ENCODE data around the gene HPF1. TPM values are rescaled to one million over a fixed set of nuclear protein-coding genes. Genes with fewer than 3 reads are reported as not detected.

Gene HPF1
- total RNA-seq, 2 donors from 2014 or later: 33.4 to 50.5 TPM

DNA sequence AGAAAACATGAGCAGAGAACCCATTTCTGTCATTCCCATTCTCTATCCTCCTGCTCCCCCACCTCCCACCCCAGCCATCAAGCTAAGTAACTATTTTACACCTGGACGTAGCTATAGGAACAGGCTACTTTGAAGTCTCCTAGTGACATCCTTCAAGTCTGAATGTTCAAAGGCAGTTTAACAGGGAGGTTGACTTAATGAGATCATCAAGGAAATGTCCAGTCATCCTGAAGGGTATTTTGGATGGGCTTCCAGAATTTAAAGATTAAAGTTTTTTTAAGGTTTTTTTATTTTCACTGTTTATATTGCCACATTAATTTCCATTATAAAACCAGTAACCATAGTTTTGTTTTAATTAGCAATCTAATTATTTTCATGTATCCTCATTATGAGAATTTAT is 41.1 kb downstream of the HPF1 start:
- Mint-ChIP-seq H3K4me3 (no peak overlapping the region), H3K27ac (no peak overlapping the region), H3K27me3 (ENCODE audit: insufficient read depth) (no peaks in the 10 kb centered on the region), H3K36me3 (ENCODE audit: low read depth) (peaks cover 20% of the 10 kb centered on the region), H3K4me1 (no peaks in the 10 kb centered on the region), H3K9me3 (no peaks in the 10 kb centered on the region)
- 88% methylated on average over 1 of the region's 1 CpG; no CpG with 5 or more reads in 1 of the 2 experiments for WGBS, 2 experiments (ENCODE audit: insufficient coverage in 1 of 2, insufficient read length in 1 of 2)
- Histone ChIP-seq H3K4me3 (ENCODE audit: low read length) (no peak overlapping the region), H3K9me3 (ENCODE audit: control insufficient read depth, low read length) (no peaks in the 10 kb centered on the region), H3K27me3 (ENCODE audit: control insufficient read depth, insufficient read depth, low read length, poor library complexity, severe bottlenecking) (no peaks in the 10 kb centered on the region), H3K27ac (ENCODE audit: low read depth, low read length) (no peak overlapping the region), H3K4me1 (ENCODE audit: control insufficient read depth, insufficient read depth, low read length) (no peaks in the 10 kb centered on the region), H3K9ac (ENCODE audit: extremely low read depth, low read length, poor library complexity, severe bottlenecking) (no peak overlapping the region), H3K36me3 (ENCODE audit: control insufficient read depth, insufficient read depth, low read length) (peaks cover 42% of the 10 kb centered on the region)
- no peak for DNase-seq
- TF ChIP-seq, protein P1, sequence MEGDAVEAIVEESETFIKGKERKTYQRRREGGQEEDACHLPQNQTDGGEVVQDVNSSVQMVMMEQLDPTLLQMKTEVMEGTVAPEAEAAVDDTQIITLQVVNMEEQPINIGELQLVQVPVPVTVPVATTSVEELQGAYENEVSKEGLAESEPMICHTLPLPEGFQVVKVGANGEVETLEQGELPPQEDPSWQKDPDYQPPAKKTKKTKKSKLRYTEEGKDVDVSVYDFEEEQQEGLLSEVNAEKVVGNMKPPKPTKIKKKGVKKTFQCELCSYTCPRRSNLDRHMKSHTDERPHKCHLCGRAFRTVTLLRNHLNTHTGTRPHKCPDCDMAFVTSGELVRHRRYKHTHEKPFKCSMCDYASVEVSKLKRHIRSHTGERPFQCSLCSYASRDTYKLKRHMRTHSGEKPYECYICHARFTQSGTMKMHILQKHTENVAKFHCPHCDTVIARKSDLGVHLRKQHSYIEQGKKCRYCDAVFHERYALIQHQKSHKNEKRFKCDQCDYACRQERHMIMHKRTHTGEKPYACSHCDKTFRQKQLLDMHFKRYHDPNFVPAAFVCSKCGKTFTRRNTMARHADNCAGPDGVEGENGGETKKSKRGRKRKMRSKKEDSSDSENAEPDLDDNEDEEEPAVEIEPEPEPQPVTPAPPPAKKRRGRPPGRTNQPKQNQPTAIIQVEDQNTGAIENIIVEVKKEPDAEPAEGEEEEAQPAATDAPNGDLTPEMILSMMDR (conservative IDR thresholded peaks at IDR 0.05): no peak

DNA sequence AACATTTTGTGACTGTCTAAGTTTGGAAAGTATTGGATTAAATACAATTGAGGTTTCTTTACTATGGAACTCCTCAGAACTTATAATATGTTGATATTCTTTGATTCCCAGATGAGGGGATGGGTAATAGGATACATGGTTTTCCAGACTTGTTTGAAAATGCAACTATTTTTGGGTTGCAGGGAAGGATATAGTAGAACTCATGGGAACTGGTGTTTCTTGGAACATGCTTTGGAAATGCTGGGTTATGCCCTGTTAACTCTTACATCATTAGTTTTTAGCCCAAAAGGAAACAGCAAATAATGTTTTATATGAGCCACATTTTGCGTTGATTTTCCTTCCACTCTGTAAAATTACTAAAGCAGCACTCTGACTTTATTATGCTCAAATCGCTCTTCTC is 41.9 kb downstream of the HPF1 start:
- H3K9me3 ChIP-seq (ENCODE audit: control insufficient read depth, low read length): no peaks in the 10 kb centered on the region
- no peaks in the 10 kb centered on the region for H3K27me3 ChIP-seq (ENCODE audit: control insufficient read depth, insufficient read depth, low read length, poor library complexity, severe bottlenecking)
- 99% methylated on average over 2 of the region's 2 CpGs; no CpG with 5 or more reads in 1 of the 2 experiments for WGBS, 2 experiments (ENCODE audit: insufficient coverage in 1 of 2, insufficient read length in 1 of 2)
- H3K4me3 Mint-ChIP-seq: no peak overlapping the region
- no peaks in the 10 kb centered on the region for H3K9me3 Mint-ChIP-seq
- TF ChIP-seq, protein P1 (conservative IDR thresholded peaks at IDR 0.05): no peak
- H3K27ac Mint-ChIP-seq: no peak overlapping the region
- no peaks in the 10 kb centered on the region for H3K4me1 Mint-ChIP-seq
- H3K4me3 ChIP-seq (ENCODE audit: low read length): no peak overlapping the region
- no peak overlapping the region for H3K9ac ChIP-seq (ENCODE audit: extremely low read depth, low read length, poor library complexity, severe bottlenecking)
- no peak overlapping the region for H3K27ac ChIP-seq (ENCODE audit: low read depth, low read length)
- H3K4me1 ChIP-seq (ENCODE audit: control insufficient read depth, insufficient read depth, low read length): no peaks in the 10 kb centered on the region
- H3K36me3 Mint-ChIP-seq (ENCODE audit: low read depth): peaks cover 20% of the 10 kb centered on the region
- H3K27me3 Mint-ChIP-seq (ENCODE audit: insufficient read depth): no peaks in the 10 kb centered on the region
- peaks cover 42% of the 10 kb centered on the region for H3K36me3 ChIP-seq (ENCODE audit: control insufficient read depth, insufficient read depth, low read length)
- no peak for DNase-seq

DNA sequence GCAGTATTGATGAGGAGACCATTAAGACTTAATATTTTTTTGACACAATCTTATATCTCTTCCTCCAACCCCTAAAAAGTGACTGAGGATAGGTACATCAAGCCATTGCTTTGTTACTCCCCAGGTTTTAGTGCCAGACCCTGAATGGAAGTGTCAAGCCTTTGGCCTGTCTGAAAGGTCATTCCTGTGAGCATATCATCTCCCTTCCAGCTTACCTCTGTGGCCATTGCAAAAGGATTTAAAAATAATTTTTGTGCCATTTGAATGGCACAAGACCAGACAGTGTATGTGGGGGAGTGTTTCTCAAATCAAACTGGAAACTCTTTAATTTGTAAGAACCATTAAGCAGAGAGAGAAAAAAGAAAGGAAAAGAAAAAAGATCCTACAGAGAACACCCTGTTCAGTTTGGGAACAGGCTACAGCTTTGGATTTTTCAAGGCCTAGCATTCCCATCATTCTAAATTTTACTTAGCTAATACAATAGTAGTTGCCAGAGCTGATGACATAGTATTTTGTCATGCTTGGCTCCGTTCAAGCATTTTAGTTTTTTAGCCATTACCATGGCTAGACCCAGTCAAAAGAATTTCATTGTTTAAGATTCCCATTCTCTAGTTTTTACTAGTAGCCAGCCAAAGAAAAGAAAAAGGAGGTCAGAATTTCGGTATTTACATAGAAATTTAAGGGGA is 49.6 kb downstream of the HPF1 start:
- TF ChIP-seq, protein P1 (conservative IDR thresholded peaks at IDR 0.05): no peak
- WGBS, 2 experiments (ENCODE audit: insufficient coverage in 1 of 2, insufficient read length in 1 of 2): 93 to 100% methylated on average over 1 to 2 of the region's 2 CpGs
- no peak overlapping the region for H3K4me3 ChIP-seq (ENCODE audit: low read length)
- H3K36me3 Mint-ChIP-seq (ENCODE audit: low read depth): peaks cover 19% of the 10 kb centered on the region
- H3K4me1 ChIP-seq (ENCODE audit: control insufficient read depth, insufficient read depth, low read length): no peaks in the 10 kb centered on the region
- no peaks in the 10 kb centered on the region for H3K27me3 ChIP-seq (ENCODE audit: control insufficient read depth, insufficient read depth, low read length, poor library complexity, severe bottlenecking)
- H3K4me1 Mint-ChIP-seq: no peaks in the 10 kb centered on the region
- no peak overlapping the region for H3K27ac Mint-ChIP-seq
- H3K36me3 ChIP-seq (ENCODE audit: control insufficient read depth, insufficient read depth, low read length): peaks cover 21% of the 10 kb centered on the region
- no peaks in the 10 kb centered on the region for H3K9me3 ChIP-seq (ENCODE audit: control insufficient read depth, low read length)
- no peak overlapping the region for H3K4me3 Mint-ChIP-seq
- no peak overlapping the region for H3K9ac ChIP-seq (ENCODE audit: extremely low read depth, low read length, poor library complexity, severe bottlenecking)
- no peak overlapping the region for H3K27ac ChIP-seq (ENCODE audit: low read depth, low read length)
- no peak for DNase-seq
- H3K27me3 Mint-ChIP-seq (ENCODE audit: insufficient read depth): no peaks in the 10 kb centered on the region
- H3K9me3 Mint-ChIP-seq: no peaks in the 10 kb centered on the region

Data from endodermal cell (in vitro differentiated cells).